GM21825 (cell line): ENCODE measurements around the gene TSPEAR.
"Not testable (repeated sequence)": the region's sequence is repeated elsewhere in the genome, so short reads cannot be mapped to it uniquely, and the experiment has no call there.

Source experiments
- ATAC-seq: cut with Tn5 transposase; IDR thresholded peaks from one replicate; pipeline ENCODE4 v1.9.1; 2021; ENCODE audit warnings: mild to moderate bottlenecking, moderate library complexity; ENCODE audit not compliant: unreplicated experiment

TSPEAR gene

DNA sequence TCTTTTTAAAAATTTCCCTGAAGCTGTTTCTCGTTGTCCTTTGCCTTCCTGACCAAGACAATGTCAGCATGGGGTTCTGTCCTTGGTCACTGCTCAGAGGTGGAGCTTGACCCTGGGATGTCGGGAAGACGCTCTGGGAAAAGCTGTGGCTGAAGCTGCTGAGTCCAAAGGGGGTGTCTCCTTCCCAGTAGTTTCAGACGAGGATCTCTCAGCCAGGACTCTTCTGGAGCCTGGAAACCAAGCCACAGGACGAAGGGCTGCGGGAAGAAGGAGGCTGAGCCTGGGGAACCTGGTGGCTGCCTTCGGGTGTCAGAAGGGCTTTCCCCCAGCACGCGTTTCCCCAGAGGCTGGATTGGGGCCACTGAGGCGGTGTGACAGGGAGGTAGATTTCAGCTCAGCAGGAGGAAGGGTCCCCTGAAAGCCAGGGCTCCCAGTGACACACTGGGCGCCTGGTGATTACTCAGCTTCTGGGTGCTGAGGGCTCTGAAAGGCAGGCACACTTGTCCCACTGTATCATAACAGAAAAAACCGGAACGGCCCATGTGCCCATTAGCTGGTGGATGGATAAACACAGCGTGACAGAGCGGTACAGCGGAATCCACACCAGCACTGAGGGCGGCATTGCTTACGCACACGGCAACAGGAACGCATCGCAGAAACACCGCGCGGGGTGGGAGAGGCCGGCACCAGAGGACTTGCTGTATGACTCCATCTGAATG, 24.4 kb downstream of the TSPEAR start:
- ATAC-seq: no peak

DNA sequence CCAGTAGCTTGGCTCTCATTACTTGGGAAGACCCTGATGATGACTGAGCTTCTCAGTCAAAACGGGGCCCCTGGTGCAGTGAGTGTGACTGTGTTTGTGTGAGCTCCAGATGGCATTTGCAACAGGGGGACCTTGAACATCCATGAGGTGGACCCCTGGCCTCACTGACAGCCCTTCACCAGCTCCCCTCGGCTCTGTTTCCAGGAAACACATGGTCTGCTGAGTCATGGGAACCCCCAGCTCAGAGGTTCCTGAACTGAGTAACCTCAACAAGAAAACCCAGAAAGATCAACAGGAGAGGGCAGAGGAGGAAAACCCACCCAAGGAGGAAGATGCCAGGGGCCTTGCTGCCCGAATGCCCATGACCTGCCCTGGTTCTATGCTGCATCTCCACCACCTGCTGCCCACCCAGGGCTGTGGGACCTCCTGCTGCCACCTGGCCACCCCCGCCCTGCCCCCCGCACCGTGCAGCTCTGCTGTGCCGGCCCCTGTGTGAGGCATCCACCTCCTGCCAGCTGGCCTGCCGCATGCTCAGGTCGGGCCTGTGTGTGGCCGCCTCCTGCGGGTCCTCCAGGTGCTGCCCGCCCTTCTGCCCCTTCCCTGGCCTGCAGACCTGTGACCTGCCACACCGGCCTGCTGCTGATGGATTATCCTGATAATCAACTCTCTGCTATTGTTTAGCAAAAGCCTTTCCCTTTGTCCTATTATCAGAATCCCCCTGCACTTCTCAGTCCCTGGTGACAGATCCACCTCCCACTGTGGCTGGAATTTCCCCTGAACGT, 25.2 kb downstream of the TSPEAR start:
- ATAC-seq: no peak

DNA sequence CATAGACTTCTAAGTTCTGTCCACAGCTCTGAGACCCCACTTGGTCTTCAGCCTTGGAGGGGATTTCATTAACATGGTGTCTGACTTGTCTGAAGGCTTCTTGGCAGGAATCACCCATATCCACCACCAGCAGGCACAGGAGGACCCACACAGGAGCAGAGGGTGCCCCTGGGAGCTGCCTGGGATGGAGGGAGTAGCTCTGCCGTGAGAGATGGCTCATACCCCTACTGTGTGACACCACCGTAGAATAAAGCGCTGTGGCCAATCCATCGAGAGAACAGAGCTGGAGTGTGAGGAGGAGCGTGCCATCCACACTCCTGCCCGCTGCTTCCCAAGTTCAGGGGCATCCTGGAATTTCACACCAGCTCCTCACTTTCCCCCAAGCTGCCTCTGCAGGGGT, 26.3 kb downstream of the TSPEAR start:
- not testable (repeated sequence) for ATAC-seq

DNA sequence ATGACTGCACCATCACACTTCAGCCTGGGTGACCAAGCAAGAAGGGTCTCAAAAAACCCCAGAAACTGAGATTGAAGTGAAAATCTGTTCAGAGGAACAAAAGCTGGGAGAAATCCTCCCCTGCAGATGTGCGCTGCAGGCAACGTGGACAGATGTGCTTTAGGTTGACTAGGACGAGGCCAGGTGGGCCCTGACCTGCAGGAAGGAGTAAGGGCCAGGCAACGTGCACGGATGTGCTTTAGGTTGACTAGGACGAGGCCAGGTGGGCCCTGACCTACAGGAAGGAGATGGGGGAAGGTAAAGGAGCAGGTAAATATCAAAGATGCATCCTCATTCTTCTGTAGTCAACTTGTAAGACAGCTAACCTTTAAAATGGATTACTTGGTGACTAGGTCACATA, 26.9 kb downstream of the TSPEAR start:
- no peak for ATAC-seq

DNA sequence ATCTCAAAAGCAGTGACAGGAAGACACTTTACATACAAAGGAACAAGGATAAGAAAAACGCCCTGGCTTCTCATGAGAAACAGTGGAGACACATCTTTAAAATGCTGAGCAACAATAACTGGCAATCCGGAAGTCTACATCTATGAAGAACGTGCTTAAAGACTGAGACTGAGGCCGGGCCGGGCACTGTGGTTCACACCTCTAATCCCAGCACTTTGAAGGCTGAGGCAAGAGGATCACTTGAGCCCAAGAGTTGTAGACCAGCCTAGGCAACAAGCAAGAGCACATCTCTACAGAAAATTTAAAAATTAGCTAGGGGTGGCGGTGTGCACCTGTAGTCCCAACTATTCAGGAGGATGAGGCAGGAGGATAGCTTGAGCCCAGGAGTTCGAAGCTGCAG, 27.3 kb downstream of the TSPEAR start:
- ATAC-seq: no peak

DNA sequence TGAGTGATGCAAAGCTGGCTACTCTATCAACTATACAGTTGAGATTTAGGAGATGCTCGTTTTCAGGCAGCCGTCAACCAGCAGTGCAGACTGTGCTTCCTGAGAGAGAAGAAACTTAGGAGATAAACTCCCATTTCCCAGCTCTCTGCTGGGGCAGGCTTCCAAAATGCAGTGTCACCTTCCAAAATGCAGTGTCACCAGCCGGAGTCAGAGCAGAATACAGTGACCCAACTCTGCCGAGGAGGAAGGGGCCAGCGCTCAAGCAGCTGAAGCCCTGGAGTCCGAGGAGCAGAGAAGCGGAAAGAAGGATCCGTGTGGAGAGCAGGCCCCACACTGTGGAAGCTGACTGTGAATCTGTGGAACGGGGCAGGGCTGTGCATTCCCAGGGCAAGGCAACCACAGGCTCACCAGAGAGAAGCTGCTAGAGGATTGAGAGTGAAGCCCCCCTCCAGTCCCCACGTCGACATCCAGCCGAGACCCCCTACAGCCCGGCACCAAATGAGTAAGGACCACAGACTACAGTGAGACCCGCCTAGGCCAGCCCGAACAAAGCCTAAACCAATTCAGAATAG, 28.7 kb downstream of the TSPEAR start:
- ATAC-seq: no peak

DNA sequence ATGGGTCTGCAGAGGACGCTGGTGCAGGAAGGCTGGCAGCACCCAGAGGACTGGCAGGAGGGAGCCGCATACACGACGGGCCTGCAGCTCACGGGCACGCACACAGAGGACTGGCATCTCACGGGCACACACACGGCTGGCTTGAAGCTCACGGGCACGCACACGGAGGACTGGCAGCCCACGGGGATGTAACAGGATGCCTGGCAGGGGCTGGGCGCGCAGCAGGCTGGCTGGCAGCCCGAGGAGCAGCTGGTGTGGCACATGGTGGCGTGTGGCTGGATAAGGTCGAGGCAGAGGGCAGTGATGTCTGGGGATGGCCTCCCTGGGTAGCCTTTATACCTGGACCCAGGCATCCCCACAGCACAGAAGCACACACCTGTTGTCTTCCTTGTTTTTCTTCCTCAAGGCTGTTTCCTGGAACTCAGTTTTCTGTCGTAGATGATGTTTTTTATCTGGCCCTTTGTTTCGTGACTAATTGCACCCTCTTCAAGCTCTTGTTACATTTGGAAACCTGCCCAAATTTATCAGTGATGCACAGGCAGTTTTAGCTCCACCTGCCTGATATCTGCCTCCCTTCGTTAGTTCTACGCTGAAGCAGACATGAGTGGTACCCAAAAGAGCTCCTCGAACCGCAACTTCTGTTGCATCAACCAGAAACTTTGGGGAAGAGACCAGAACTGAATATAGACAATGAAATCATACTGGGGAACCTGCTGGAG, 29.4 kb downstream of the TSPEAR start, which contains the start of gene KRTAP12-1:
Gene KRTAP12-1 (minus strand): TSS at position 303 of the 719 bp plus-strand sequence. CDS start 40 bp downstream, at position 263.
- ATAC-seq: no peak

DNA sequence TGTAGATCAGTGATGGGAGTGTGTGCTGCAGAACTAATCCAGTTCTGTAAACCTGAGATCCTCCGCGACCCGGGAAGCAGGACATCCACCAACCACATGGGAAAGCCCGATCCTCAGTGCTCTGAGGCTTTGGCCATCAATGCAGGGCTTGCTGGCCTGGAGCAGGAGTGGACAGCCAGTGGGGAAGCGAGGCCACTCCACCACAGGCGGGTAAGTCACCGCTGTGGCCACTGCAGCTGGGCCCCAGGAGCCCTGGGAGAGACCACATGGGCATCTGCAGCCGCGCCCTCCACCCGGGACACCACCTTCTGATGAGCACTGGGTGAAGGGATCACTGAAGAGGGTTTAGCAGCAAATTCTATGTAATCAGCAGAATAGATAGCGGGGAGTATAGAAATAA, 30.2 kb downstream of the TSPEAR start:
- no peak for ATAC-seq

DNA sequence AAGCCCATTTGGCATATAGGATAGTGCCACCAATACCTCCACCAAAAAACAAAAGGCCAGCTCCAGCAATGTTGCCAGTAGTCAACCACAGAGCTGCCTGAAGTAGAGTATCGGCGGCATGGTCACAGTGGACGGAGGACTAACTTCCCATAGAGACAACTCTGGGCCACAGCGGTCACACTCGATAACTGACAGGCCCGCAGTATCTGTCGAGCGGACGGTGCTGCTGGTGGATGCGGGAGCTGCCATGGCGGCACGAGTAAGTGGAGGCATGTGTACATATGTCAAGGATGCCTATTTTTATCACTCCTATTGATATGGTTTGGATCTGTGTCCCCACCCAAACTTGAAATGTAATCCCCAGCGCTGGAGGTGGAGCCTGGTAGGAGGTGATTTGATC, 33.5 kb downstream of the TSPEAR start:
- no peak for ATAC-seq

DNA sequence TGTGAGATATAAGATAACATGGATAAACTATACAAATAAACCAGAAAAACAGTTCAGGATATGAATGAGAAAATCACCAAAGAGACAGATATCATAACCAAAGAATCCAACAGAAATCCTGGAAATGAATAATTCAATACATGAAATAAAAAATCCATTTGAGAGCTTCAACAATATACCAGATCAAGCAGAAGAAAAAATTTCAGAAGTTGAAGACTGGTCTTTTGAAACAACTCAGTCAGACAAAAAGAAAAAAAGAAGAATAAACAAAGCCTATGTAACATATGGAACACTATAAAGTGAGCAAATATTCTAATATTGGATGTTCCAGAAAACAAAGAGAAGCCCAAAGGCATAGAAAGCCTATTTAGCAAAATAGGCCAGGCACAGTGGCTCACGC, 39.5 kb downstream of the TSPEAR start:
- ATAC-seq: no peak

DNA sequence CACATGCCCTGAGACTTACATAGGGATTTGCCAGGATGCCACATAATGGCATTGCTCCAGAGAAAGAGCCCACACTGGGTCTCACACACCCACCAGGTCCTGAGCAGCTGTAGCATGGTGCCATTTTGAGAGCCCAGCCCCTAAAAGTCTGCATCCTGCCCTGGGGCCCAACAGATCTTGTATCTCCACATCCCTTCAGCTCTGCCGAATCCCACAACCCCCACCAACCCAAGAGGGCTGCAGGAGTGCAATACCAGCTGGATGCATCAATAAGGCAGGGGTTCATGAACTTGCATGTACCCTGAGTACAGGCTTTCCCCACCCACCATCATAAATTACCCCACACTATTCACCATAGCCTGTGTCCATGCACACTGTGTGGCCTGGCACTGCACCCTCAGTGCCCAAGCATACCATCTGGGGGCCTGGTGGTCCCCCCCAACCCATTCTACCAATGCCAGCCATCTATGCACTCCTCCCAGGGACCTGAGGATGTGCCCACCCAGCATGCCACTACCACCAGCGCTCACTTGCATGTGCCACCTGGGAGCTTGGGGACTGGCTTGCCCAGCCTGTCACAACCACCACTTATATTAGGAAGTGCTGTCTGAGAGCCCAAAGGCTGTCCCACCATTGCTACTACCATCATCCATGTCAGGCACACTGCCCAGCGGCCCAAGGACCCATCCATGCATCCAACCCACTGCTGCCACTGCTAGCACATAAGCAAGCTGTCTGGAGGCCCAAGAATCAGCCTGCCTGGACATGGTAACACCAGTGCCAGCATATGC, 40.5 kb downstream of the TSPEAR start:
- no peak for ATAC-seq

DNA sequence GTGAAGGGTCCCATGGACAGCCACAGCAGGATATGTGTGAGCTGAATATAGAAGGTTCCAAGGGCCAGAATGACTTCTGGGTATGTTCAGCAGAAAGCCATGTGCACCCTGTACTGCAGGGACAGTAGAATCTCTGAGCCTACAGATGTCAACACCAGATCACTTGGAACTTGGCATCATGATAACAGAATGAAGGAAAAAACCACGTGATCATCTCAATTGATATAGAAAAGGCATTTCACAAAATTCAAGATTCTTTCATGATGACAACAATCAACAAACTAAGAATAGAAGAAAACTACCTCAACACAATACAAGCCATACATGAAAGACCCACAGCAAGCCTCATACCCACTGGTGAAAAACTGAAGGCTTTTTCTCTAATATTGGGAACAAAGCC, 43.8 kb downstream of the TSPEAR start:
- ATAC-seq: no peak

DNA sequence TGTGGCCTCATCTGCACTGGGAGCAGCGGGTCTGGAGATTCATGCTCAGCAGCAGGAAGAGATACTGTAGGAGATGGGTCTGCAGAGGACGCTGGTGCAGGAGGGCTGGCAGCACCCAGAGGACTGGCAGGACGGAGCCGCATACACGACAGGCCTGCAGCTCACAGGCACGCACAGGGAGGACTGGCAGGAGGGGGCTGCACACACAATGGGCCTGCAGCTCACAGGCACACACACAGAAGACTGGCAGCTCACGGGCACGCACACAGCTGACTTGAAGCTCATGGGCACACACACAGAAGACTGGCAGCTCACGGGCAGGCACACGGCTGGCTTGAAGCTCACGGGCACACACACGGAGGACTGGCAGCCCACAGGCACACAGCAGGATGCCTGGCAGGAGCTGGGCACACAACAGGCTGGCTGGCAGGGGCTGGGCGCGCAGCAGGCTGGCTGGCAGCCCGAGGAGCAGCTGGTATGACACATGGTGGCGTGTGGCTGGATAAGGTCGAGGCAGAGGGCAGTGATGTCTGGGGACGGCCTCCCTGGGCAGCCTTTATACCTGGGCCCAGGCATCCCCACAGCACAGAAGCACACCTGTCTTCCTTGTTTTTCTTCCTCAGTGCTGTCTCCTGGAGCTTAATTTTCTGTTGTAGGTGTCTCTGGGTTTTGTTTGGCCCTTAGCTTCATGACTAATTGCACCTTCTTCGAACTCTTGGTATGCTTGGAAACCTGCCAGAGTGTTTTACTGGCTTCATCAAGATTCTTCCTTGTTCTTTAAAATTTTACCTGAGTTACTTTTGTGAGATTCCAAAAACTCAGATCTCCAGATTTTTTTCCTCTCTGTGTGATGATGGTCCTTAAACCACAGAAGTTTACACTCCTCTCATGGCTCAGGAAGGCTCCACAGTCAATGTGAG, 44.7 kb downstream of the TSPEAR start, which contains the start of gene KRTAP12-2:
Gene KRTAP12-2 (minus strand): TSS at position 527 of the 920 bp plus-strand sequence. CDS start 41 bp downstream, at position 486.
- no peak for ATAC-seq

DNA sequence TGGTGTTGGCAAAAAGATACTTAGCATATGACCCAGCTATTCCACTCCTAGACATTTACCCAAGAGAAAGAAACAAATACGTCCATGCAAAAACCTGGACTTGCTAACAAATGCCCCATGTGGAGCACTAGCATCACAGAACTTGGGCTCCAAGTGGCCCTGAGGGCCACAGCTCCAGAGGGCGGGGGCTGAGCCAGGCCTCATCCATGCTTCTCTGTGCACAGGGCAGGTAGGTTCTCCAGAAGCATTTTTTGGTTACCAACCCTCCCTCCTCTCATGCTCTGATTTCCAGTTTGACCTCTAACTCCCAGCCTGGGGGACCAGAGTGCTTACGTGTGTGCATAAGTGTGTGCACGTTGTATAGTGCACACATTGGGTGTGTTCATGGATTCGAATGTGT, 46.7 kb downstream of the TSPEAR start:
- no peak for ATAC-seq

DNA sequence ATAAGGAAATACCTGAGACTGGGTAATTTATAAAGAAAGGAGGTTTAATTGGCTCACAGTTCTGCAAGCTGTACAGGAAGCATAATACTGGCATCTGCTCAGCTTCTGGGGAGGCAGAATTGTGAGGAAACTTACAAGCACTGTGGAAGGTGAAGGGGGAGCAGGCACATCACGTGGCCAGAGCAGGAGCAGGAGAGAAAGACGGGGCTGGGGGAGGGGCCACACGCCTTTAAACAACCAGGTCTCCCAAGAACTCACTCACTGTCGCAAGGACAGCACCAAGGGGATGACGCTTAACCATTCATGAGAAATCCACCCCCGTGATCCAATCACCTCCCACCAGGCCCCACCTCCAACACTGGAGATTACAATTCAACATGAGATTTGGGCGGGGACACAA, 49.8 kb downstream of the TSPEAR start:
- ATAC-seq: not testable (repeated sequence)

DNA sequence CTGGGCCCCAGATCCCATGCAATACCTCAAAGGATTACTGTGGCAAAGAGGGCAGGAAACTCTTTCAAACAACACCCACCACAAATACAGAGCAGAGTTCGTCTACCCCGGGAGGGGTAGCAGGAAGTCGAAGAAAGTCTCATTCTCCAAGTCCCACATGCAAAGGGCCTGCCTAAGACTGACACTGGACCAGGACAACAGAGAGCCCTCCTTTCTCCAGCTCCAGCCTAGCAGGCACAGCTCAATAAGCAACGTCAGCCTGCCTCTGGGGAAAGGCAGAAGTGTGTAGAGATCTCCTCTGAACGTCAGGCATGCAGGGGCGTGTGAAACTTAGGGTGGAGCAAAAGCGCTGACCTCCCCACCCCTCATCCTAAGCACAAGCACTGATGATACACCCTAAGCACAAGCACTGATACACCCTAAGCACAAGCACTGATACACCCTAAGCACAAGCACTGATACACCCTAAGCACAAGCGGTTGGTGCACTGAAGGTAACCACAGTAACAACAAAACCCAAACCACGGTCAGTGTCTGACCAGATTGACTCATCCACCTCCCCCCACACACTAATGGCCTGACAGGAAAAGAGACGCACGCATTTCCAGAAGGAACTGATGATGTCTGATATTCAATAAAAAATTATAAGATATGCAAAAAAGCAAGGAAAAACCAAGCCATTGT, 52.3 kb downstream of the TSPEAR start:
- ATAC-seq: no peak

DNA sequence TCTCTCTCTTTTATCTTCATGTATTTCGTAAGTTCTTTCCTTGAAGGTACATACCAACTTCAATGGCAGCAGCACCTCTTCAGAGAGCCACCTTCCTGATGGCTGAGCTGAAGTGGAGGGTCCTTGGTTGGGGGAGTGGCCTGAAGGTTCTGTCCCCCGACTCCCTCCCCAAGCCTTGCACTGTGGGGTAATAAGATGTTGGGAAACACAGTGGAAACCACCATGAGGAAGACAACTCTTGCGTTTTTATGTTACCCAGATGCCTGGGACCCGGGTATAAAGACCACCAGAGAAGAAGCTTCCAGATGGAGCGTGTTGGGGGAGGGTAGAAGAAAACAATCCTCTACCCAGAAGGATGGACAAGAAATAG, 52.8 kb downstream of the TSPEAR start:
- no peak for ATAC-seq

DNA sequence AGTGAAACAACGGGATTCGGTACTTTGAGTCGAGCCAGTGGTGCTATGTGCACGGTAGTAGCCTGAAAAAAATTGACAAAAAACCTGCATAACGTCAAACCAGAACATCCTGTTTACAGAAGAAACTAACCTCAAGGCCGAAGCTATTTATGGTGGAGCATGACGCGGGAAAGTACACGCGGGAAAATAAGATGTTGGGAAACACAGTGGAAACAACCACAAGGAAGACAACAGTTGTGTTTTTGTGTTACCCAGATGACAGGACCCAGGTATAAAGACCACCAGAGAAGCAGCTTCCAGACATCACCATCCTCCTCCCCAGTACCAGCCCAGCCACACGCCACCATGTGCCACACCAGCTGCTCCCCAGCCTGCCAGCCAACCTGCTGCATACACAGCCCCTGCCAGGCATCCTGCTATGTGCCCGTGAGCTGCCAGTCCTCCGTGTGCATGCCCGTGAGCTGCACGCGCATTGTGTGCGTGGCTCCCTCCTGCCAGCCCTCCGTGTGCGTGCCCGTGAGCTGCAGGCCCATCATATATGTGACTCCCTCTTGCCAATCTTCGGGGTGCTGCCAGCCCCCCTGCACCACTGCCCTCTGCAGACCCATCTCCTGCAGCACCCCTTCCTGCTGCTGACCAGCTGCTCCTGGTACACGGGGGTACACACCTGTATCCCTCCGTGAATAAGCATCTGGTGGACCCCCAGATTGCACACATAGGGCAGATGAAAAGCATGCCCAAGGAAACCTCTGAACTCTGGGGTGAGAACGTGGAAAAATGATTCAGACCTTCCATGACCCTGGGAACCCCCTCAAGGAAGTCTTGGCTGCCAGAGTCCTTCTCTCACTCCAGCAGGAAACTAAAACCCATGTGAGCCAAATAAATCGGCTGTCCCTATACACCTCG, 53.5 kb downstream of the TSPEAR start, which contains the start of gene KRTAP12-3:
Gene KRTAP12-3 (plus strand): TSS at position 298 of the 906 bp plus-strand sequence. CDS start 48 bp downstream, at position 346.
- no peak for ATAC-seq
